ENCODE measurements around the gene ATP9B. TPM values are rescaled to one million over a fixed set of nuclear protein-coding genes. Genes with fewer than 3 reads are reported as not detected.

Gene ATP9B
- total RNA-seq, 1 donor from 2014 or later = 12.6 TPM

GRCh38 chr18:79393181-79393634, 324.0 kb downstream of the ATP9B start:
- DNase-seq (ENCODE audit: low read depth) = no peak
- TF ChIP-seq, protein P1, sequence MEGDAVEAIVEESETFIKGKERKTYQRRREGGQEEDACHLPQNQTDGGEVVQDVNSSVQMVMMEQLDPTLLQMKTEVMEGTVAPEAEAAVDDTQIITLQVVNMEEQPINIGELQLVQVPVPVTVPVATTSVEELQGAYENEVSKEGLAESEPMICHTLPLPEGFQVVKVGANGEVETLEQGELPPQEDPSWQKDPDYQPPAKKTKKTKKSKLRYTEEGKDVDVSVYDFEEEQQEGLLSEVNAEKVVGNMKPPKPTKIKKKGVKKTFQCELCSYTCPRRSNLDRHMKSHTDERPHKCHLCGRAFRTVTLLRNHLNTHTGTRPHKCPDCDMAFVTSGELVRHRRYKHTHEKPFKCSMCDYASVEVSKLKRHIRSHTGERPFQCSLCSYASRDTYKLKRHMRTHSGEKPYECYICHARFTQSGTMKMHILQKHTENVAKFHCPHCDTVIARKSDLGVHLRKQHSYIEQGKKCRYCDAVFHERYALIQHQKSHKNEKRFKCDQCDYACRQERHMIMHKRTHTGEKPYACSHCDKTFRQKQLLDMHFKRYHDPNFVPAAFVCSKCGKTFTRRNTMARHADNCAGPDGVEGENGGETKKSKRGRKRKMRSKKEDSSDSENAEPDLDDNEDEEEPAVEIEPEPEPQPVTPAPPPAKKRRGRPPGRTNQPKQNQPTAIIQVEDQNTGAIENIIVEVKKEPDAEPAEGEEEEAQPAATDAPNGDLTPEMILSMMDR (IDR thresholded peaks at IDR 0.05; ENCODE audit: insufficient read depth, low read depth, low read length) = no peak
- TF ChIP-seq EZH2 (IDR thresholded peaks at IDR 0.05; ENCODE audit: insufficient read depth, low read length) = peak; percentile 51
- Histone ChIP-seq H3K27me3 (ENCODE audit: insufficient read depth, low read length) (peaks cover 54% of the 10 kb centered on the region), H3K4me3 (ENCODE audit: insufficient read depth, low read depth, low read length) (peak overlapping the region; percentile 50), H3K4me1 (ENCODE audit: insufficient read depth, low read length) (peaks cover 10% of the 10 kb centered on the region), H3K36me3 (ENCODE audit: insufficient read depth, low read length) (no peaks in the 10 kb centered on the region), H4K20me1 (ENCODE audit: insufficient read depth, low read length) (no peaks in the 10 kb centered on the region), H3K9me3 (ENCODE audit: insufficient read depth, low read depth, low read length) (no peaks in the 10 kb centered on the region), H2AFZ (ENCODE audit: low read depth, low read length) (peak overlapping the region; percentile 37), H3K9ac (ENCODE audit: low read length) (peak overlapping the region; percentile 80), H3K79me2 (ENCODE audit: insufficient read depth, low read length) (no peaks in the 10 kb centered on the region), H3K4me2 (ENCODE audit: low read length) (peak overlapping the region; percentile 90), H3K27ac (ENCODE audit: low read depth, low read length) (peak overlapping the region; percentile 38)
- Mint-ChIP-seq H3K4me1 (ENCODE audit: low read depth, unreplicated experiment) (peaks cover 2% of the 10 kb centered on the region), H3K4me3 (ENCODE audit: unreplicated experiment) (peak overlapping the region; percentile 80), H3K36me3 (ENCODE audit: low read depth, unreplicated experiment) (no peaks in the 10 kb centered on the region), H3K27me3 (ENCODE audit: low read depth, unreplicated experiment) (peaks cover 31% of the 10 kb centered on the region), H3K27ac (ENCODE audit: unreplicated experiment) (peak overlapping the region; percentile 69), H3K9me3 (ENCODE audit: unreplicated experiment) (no peaks in the 10 kb centered on the region)
- no peak for FAIRE-seq

- no peak for TF ChIP-seq EZH2 (IDR thresholded peaks at IDR 0.05; ENCODE audit: insufficient read depth, low read length)
- TF ChIP-seq, protein P1 (IDR thresholded peaks at IDR 0.05; ENCODE audit: insufficient read depth, low read depth, low read length) = no peak
- Mint-ChIP-seq H3K36me3 (ENCODE audit: low read depth, unreplicated experiment) (no peaks in the 10 kb centered on the region), H3K27me3 (ENCODE audit: low read depth, unreplicated experiment) (peaks cover 26% of the 10 kb centered on the region), H3K4me1 (ENCODE audit: low read depth, unreplicated experiment) (peaks cover under 1% of the 10 kb centered on the region), H3K4me3 (ENCODE audit: unreplicated experiment) (peak overlapping the region; percentile 80), H3K9me3 (ENCODE audit: unreplicated experiment) (no peaks in the 10 kb centered on the region), H3K27ac (ENCODE audit: unreplicated experiment) (peak overlapping the region; percentile 87)
- Histone ChIP-seq H3K27ac (ENCODE audit: low read depth, low read length) (peak overlapping the region; percentile 38), H3K36me3 (ENCODE audit: insufficient read depth, low read length) (no peaks in the 10 kb centered on the region), H3K9me3 (ENCODE audit: insufficient read depth, low read depth, low read length) (no peaks in the 10 kb centered on the region), H3K79me2 (ENCODE audit: insufficient read depth, low read length) (no peaks in the 10 kb centered on the region), H3K9ac (ENCODE audit: low read length) (peak overlapping the region; percentile 80), H4K20me1 (ENCODE audit: insufficient read depth, low read length) (no peaks in the 10 kb centered on the region), H3K4me2 (ENCODE audit: low read length) (peak overlapping the region; percentile 90), H3K4me3 (ENCODE audit: insufficient read depth, low read depth, low read length) (peak overlapping the region; percentile 50), H3K4me1 (ENCODE audit: insufficient read depth, low read length) (peaks cover 10% of the 10 kb centered on the region), H3K27me3 (ENCODE audit: insufficient read depth, low read length) (peaks cover 49% of the 10 kb centered on the region), H2AFZ (ENCODE audit: low read depth, low read length) (peak overlapping the region; percentile 41)
- peak; percentile 68 for DNase-seq (ENCODE audit: low read depth)
- no peak for FAIRE-seq
Measured at GRCh38 chr18:79393635-79394533, 324.7 kb downstream of the ATP9B start.

Measured in astrocyte (in vitro differentiated cells and primary cell).